Brain microvascular endothelial cell (primary cell): ENCODE results near the gene TRABD2B.

Source experiments
- DNase-seq: peaks from one replicate; pipeline ENCODE4 v3.0.0-alpha.2; 2020
- H3K27ac ChIP-seq: fragments of 250-450 bp; sonication (Bioruptor Pico); 2 replicates; pipeline ENCODE4 v1.5.1; 2020; ENCODE audit warnings: mild to moderate bottlenecking, moderate library complexity
- H3K27me3 ChIP-seq: fragments of 250-450 bp; sonication (Bioruptor Pico); replicated peaks from 2 replicates; pipeline ENCODE4 v1.5.1; 2020; ENCODE audit warnings: mild to moderate bottlenecking
- H3K36me3 ChIP-seq: fragments of 250-450 bp; sonication (Bioruptor Pico); replicated peaks from 2 replicates; pipeline ENCODE4 v1.5.1; 2020; ENCODE audit warnings: mild to moderate bottlenecking
- H3K4me3 ChIP-seq: 2 replicates; pipeline ENCODE4 v1.5.1; 2011; ENCODE audit warnings: low read depth, mild to moderate bottlenecking, control low read depth, low read length, moderate library complexity
- in situ Hi-C: cut with HindIII; loops from 2 replicates; pipeline ENCODE4 v1.10.0; 2017; ENCODE audit warnings: low sequenced_read_pairs, low pct_ligation_motif_present
- TF ChIP-seq, protein P1 (sequence below): IDR thresholded peaks from 2 replicates; pipeline ENCODE4 v1.5.1; 2011; ENCODE audit warnings: low read depth, mild to moderate bottlenecking, moderate library complexity, low read length, control low read depth, inconsistent platforms; ENCODE audit errors: missing control alignments

TRABD2B gene

DNA sequence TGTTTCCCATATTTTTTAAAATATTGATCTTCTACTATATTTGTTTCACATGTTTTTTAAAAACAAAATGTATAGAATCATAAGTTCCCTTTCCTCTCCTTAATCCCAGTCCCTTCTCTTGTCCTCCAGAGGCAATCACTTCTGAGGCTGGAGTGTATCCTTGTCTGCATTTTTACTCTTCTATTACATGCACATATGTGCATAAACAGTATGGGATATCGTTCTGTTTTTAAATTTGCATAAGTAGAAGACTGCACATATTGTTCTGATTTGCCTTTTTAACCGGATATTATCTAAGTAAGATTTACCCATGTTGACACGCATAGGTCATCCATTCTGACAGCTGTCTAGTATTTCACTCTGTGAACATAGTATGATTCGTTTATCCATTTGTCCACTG, 142.0 kb downstream of the TRABD2B start:
- in situ Hi-C loops: no loop called here
- Histone ChIP-seq H3K27ac (no peak overlapping the region), H3K27me3 (no peaks in the 10 kb centered on the region), H3K36me3 (no peaks in the 10 kb centered on the region), H3K4me3 (no peak overlapping the region)
- TF ChIP-seq, protein P1, sequence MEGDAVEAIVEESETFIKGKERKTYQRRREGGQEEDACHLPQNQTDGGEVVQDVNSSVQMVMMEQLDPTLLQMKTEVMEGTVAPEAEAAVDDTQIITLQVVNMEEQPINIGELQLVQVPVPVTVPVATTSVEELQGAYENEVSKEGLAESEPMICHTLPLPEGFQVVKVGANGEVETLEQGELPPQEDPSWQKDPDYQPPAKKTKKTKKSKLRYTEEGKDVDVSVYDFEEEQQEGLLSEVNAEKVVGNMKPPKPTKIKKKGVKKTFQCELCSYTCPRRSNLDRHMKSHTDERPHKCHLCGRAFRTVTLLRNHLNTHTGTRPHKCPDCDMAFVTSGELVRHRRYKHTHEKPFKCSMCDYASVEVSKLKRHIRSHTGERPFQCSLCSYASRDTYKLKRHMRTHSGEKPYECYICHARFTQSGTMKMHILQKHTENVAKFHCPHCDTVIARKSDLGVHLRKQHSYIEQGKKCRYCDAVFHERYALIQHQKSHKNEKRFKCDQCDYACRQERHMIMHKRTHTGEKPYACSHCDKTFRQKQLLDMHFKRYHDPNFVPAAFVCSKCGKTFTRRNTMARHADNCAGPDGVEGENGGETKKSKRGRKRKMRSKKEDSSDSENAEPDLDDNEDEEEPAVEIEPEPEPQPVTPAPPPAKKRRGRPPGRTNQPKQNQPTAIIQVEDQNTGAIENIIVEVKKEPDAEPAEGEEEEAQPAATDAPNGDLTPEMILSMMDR: no peak
- no peak for DNase-seq

DNA sequence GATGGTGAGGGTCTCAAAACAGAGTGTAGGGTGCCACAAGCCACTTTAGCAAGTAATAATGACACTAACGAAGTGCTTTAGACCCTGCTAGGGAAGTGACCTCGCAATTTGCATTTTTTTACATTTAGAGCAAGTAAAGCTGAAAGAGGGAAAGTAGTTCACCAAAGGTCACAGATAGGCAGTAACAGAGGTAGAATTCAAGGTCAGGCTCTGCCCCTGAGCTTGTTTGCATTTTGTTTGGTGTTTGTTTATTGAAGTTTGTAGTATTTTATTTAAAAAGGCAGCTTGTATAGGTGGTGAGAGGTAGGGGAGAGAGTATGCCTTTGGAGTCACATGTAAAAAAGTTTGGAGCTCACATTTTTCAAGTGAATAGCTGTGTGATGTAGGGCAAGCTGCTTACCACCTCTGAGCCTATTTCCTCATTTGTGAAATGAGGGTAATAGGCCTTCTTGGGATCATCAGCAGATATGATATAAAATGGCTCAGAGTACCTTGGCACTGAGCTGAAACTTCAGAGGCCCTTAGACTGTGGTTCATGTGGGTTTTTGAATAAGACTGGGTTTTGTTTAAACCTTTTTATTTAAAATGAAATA, 142.5 kb downstream of the TRABD2B start:
- Histone ChIP-seq H3K27me3 (no peaks in the 10 kb centered on the region), H3K27ac (no peak overlapping the region), H3K4me3 (no peak overlapping the region), H3K36me3 (no peaks in the 10 kb centered on the region)
- TF ChIP-seq, protein P1: no peak
- in situ Hi-C loops: no loop called here
- no peak for DNase-seq

DNA sequence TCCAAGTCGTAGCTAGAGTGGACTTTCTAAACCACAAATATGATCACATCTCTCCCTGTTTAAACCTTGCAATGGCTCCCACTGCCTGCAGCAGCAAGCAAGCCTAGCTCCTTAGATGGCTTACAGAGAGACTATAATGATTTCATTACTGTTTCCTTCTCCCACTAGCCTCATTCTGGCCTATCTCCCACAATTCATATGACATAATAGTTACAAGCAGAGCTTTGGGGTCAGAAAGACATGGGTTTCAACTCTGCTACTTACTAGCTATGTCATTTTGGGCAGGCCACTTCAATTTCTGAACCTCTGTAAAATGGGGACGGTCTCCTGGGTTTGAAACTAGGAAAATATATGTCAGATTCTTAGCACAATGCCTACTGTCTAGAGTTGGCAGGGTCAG, 143.3 kb downstream of the TRABD2B start:
- no peak overlapping the region for H3K4me3 ChIP-seq
- no peaks in the 10 kb centered on the region for H3K27me3 ChIP-seq
- TF ChIP-seq, protein P1: no peak
- H3K27ac ChIP-seq: no peak overlapping the region
- no peaks in the 10 kb centered on the region for H3K36me3 ChIP-seq
- no peak for DNase-seq
- in situ Hi-C loops: no loop called here

DNA sequence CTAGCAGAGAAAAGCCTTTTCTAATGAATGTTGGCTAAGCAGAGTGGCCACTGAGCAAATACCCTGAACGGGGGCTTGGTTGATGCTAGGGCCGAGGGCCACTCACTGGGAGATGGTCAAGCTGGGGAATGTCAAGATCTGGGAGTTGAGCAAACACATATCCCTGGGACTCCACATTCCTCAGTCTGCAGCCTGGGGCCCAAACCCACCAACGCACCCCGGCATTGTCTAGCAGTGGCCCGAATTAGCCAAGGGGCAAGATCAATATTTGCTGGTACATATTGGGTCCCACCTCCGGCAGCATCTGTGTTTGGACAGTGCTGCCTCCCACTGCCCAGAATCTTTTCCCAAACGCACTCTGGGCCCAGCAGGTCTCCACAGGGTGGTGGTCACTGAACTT, 144.1 kb downstream of the TRABD2B start:
- H3K36me3 ChIP-seq: no peaks in the 10 kb centered on the region
- in situ Hi-C loops: no loop called here
- TF ChIP-seq, protein P1: no peak
- DNase-seq: no peak
- no peak overlapping the region for H3K4me3 ChIP-seq
- H3K27ac ChIP-seq: no peak overlapping the region
- H3K27me3 ChIP-seq: no peaks in the 10 kb centered on the region

DNA sequence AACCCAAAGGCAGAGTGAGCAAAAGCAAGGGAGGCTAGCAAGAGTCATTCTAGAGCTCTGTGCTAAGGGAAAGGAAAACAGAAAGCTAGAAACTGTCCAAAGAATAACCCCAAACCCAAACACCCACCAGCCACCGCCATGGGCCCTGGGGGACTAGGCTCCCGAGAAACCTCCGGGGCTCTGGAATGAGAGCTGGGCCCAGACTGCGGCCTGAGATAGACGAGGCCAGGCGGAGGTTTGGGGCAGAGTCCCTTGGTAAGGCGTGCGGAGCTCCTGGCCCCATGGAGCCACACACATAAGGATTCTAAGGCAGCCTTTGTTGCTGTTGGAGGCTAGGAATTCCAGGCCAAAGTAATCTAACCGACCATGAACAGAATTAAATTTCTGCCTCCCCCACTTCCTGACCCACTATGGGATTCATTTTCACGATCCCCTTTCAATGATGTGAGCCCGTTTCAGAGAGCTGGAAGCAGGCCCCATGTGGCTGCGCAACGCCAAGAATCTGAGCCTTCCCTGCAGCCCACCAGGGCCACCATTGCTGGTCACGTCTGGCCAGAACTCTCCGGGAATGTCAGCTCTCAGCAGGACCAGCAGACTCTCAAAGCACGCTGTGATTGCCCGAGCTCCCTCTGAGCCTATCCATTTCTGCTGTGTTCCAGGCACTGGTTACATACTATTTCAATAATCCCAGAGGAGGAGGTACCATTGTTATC, 145.0 kb downstream of the TRABD2B start:
- no peak for DNase-seq
- no peaks in the 10 kb centered on the region for H3K27me3 ChIP-seq
- H3K4me3 ChIP-seq: no peak overlapping the region
- no peak overlapping the region for H3K27ac ChIP-seq
- TF ChIP-seq, protein P1: no peak
- in situ Hi-C loops: no loop called here
- no peaks in the 10 kb centered on the region for H3K36me3 ChIP-seq

DNA sequence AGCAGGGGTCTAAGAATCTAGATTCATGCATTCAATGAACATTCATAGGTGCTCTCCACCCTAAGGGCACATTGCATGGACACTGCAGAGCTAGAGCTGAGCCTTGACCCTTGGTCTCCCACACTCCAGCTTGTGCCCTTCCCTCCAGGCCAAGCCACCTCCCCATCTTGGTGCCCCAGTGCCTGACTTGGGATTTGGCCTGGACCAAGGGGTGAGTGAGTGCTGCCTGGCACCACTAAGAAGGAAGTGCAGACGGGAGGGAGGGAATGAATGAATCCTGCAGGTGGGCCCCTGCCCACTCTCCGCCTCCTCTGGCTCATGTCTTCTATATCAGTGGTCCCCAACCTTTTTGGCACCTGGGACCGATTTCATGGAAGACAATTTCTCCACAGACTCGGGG, 146.7 kb downstream of the TRABD2B start:
- H3K27me3 ChIP-seq: no peaks in the 10 kb centered on the region
- DNase-seq: no peak
- H3K4me3 ChIP-seq: no peak overlapping the region
- in situ Hi-C loops: no loop called here
- H3K36me3 ChIP-seq: no peaks in the 10 kb centered on the region
- TF ChIP-seq, protein P1: no peak
- H3K27ac ChIP-seq: no peak overlapping the region
